Gastrocnemius medialis (tissue), 4 donors: ENCODE measurements around the gene LRRC1. TPM values are rescaled to one million over a fixed set of nuclear protein-coding genes. Genes with fewer than 3 reads are reported as not detected.

Source experiments
- ATAC-seq, 2 donors: fragments of 150-250 bp; one replicate each; pipeline ENCODE4 v1.9.1; 2016
- DNase-seq, 2 donors: peaks; one replicate each; pipeline ENCODE4 v3.0.0-alpha.2; 2019
- H3K27ac ChIP-seq, 4 donors: fragments of 200-600 bp; sonication (generic); 1 replicate in 1 of 4; 2 replicates in 3 of 4; pipeline ENCODE4 v1.5.1; 2016 to 2018; ENCODE audit warnings: mild to moderate bottlenecking in 2 of 4, moderate library complexity in 1 of 4
- H3K27me3 ChIP-seq, 3 donors: fragments of 200-600 bp; sonication (generic) in 2 of 3; 1 replicate in 1 of 3; 2 replicates in 2 of 3; pipeline versions ENCODE4 v1.5.1 to v1.6.0; 2016 to 2019; ENCODE audit warnings: mild to moderate bottlenecking in 1 of 3, moderate library complexity in 1 of 3
- H3K36me3 ChIP-seq, 2 donors: fragments of 200-600 bp; sonication (generic) in 1 of 2; one replicate each; pipeline ENCODE4 v1.5.1; 2017 to 2018
- H3K4me1 ChIP-seq, 2 donors: fragments of 200-600 bp; sonication (generic) in 1 of 2; one replicate each; pipeline ENCODE4 v1.5.1; 2016 to 2017; ENCODE audit warnings: mild to moderate bottlenecking in 2 of 2
- H3K4me3 ChIP-seq, 4 donors: fragments of 200-600 bp; sonication (generic) in 3 of 4; 1 replicate in 1 of 4; 2 replicates in 3 of 4; pipeline ENCODE4 v1.5.1; 2016 to 2019; ENCODE audit warnings: mild to moderate bottlenecking in 2 of 4
- H3K9me3 ChIP-seq, 3 donors: fragments of 200-600 bp; sonication (generic) in 2 of 3; 1 replicate in 1 of 3; 2 replicates in 2 of 3; pipeline ENCODE4 v1.5.1; 2016 to 2019
- CTCF ChIP-seq, 5 experiments: fragments of 450-650 bp in 3 of 5; fragments of 200-600 bp in 2 of 5; sonication (generic) in 2 of 5; IDR thresholded peaks in 4 of 5; conservative IDR thresholded peaks in 1 of 5; 1 replicate in 4 of 5; 2 replicates in 1 of 5; pipeline ENCODE4 v1.5.1; 2016 to 2019; ENCODE audit warnings: antibody characterized with exemption in 5 of 5, mild to moderate bottlenecking in 3 of 5, moderate library complexity in 3 of 5
- POLR2A ChIP-seq, 2 donors: fragments of 450-650 bp; IDR thresholded peaks; one replicate each; pipeline ENCODE4 v1.6.1; 2017; ENCODE audit warnings: antibody characterized with exemption in 2 of 2, mild to moderate bottlenecking in 2 of 2, moderate library complexity in 2 of 2
- in situ Hi-C, 4 donors: fragments of 200-750 bp; cut with MboI; loops; one replicate each; pipeline versions ENCODE4 v1.15.0 to v1.8.0; 2017; ENCODE audit warnings: low sequenced_read_pairs in 4 of 4
- intact Hi-C: fragments of 100-400 bp; cut with DNase I; formaldehyde crosslinking; loops from one replicate; pipeline ENCODE4 v1.15.1; 2023; ENCODE audit warnings: low total_unique reads
- total RNA-seq, 4 donors: library from RNA; depleted of rRNA; stranded (reverse); fragments of >200 nt; gene quantifications; one replicate each; pipeline versions ENCODE4 v1.1.0 to v1.2.3, GENCODE V29; 2016

The LRRC1 gene
- total RNA-seq, 4 donors from 2014 or later, result 0.67 to 8.5 (median 2.4) TPM

- intact Hi-C loops, result loop anchor here (10.0 kb wide), 1 partner anchor 158 kb away; no protein-coding TSS in a partner anchor
- Histone ChIP-seq H3K27me3 (peaks cover 28 to 32% (median 31%) of the 10 kb centered on the region in 3 donors), H3K4me3 (peak overlapping the region in 3 of 4 donors; percentile 62 to 73 (median 73)), H3K36me3 (no peaks in the 10 kb centered on the region), H3K4me1 (peaks cover 20 to 21% of the 10 kb centered on the region in 2 donors), H3K9me3 (no peaks in the 10 kb centered on the region), H3K27ac (no peak overlapping the region)
- TF ChIP-seq CTCF (IDR thresholded peaks at IDR 0.05 in 4 of 5, conservative IDR thresholded peaks at IDR 0.05 in 1 of 5) (no peak), POLR2A (IDR thresholded peaks at IDR 0.05) (no peak)
- in situ Hi-C loops, result no loop called here
- DNase-seq (no peak), ATAC-seq (no peak)
Observed at GRCh38 chr6:53796451-53796780, 1.6 kb downstream of the LRRC1 start.

GRCh38 chr6:53796791-53797190, 2.0 kb downstream of the LRRC1 start:
- Histone ChIP-seq H3K4me1 (peaks cover 20 to 21% of the 10 kb centered on the region in 2 donors), H3K27ac (no peak overlapping the region), H3K4me3 (peak overlapping the region in 1 of 4 donors; percentile 73), H3K9me3 (no peaks in the 10 kb centered on the region), H3K36me3 (no peaks in the 10 kb centered on the region), H3K27me3 (peaks cover 28 to 29% (median 29%) of the 10 kb centered on the region in 3 donors)
- TF ChIP-seq POLR2A (IDR thresholded peaks at IDR 0.05) (no peak), CTCF (IDR thresholded peaks at IDR 0.05 in 4 of 5, conservative IDR thresholded peaks at IDR 0.05 in 1 of 5) (no peak)
- in situ Hi-C loops, result no loop called here
- intact Hi-C loops, result loop anchor here (10.0 kb wide), 1 partner anchor 158 kb away; no protein-coding TSS in a partner anchor
- DNase-seq, result no peak
- no peak for ATAC-seq

- Histone ChIP-seq H3K36me3 (no peaks in the 10 kb centered on the region), H3K4me3 (no peak overlapping the region), H3K9me3 (no peaks in the 10 kb centered on the region), H3K27ac (no peak overlapping the region), H3K4me1 (peaks cover 20 to 21% of the 10 kb centered on the region in 2 donors), H3K27me3 (peaks cover 24 to 28% (median 26%) of the 10 kb centered on the region in 3 donors)
- intact Hi-C loops (loop anchor here (10.0 kb wide), 1 partner anchor 157 kb away; no protein-coding TSS in a partner anchor), in situ Hi-C loops (no loop called here)
- DNase-seq (no peak), ATAC-seq (no peak)
- TF ChIP-seq POLR2A (IDR thresholded peaks at IDR 0.05) (no peak), CTCF (IDR thresholded peaks at IDR 0.05 in 4 of 5, conservative IDR thresholded peaks at IDR 0.05 in 1 of 5) (no peak)
Observed at GRCh38 chr6:53797304-53797703, 2.5 kb downstream of the LRRC1 start.

GRCh38 chr6:53799340-53799739, 4.5 kb downstream of the LRRC1 start:
- H3K36me3 ChIP-seq, result no peaks in the 10 kb centered on the region
- no peak overlapping the region for H3K27ac ChIP-seq
- ATAC-seq, result no peak
- no peak overlapping the region for H3K4me3 ChIP-seq
- peaks cover 6 to 9% of the 10 kb centered on the region in 2 donors for H3K4me1 ChIP-seq
- H3K9me3 ChIP-seq, result no peaks in the 10 kb centered on the region
- intact Hi-C loops, result loop anchor here (10.0 kb wide), 1 partner anchor 155 kb away; no protein-coding TSS in a partner anchor
- TF ChIP-seq POLR2A (IDR thresholded peaks at IDR 0.05) (no peak), CTCF (IDR thresholded peaks at IDR 0.05 in 4 of 5, conservative IDR thresholded peaks at IDR 0.05 in 1 of 5) (no peak)
- in situ Hi-C loops, result no loop called here
- peaks cover 6 to 10% (median 7%) of the 10 kb centered on the region in 3 donors for H3K27me3 ChIP-seq
- no peak for DNase-seq

GRCh38 chr6:53801022-53801421, 6.2 kb downstream of the LRRC1 start:
- in situ Hi-C loops, result no loop called here

More at GRCh38 chr6:53801022-53801421, 6.2 kb downstream of the LRRC1 start:
- H3K27me3 ChIP-seq, result peaks cover 0 to 2% (median 0%) of the 10 kb centered on the region in 3 donors
- H3K27ac ChIP-seq, result no peak overlapping the region
- TF ChIP-seq POLR2A (IDR thresholded peaks at IDR 0.05) (no peak), CTCF (IDR thresholded peaks at IDR 0.05 in 4 of 5, conservative IDR thresholded peaks at IDR 0.05 in 1 of 5) (no peak)
- peaks cover 0 to under 1% of the 10 kb centered on the region in 2 donors for H3K4me1 ChIP-seq
- H3K4me3 ChIP-seq, result no peak overlapping the region
- intact Hi-C loops, result no loop called here
- DNase-seq (no peak), ATAC-seq (no peak)
- no peaks in the 10 kb centered on the region for H3K36me3 ChIP-seq
- H3K9me3 ChIP-seq, result no peaks in the 10 kb centered on the region
